ENCODE results near the gene IVNS1ABP.
A peak's percentile ranks its signal among the peaks of the same experiment; 100 is the strongest.
"Not testable (repeated sequence)": the region's sequence is repeated elsewhere in the genome, so short reads cannot be mapped to it uniquely, and the experiment has no call there.

Gene IVNS1ABP

GRCh38 chr1:185328255-185328654 is 11.2 kb upstream of the IVNS1ABP start:
- no peak for DNase-seq

- DNase-seq: peak; percentile 67
Observed at GRCh38 chr1:185325413-185325812, 8.4 kb upstream of the IVNS1ABP start.

GRCh38 chr1:185324118-185324517 is 7.1 kb upstream of the IVNS1ABP start:
- DNase-seq: no peak

GRCh38 chr1:185322636-185323035 is 5.6 kb upstream of the IVNS1ABP start:
- no peak for DNase-seq

- not testable (repeated sequence) for DNase-seq
Observed at GRCh38 chr1:185321653-185322221, 4.7 kb upstream of the IVNS1ABP start.

- not testable (repeated sequence) for DNase-seq
Observed at GRCh38 chr1:185321104-185321503, 4.1 kb upstream of the IVNS1ABP start.

- no peak for DNase-seq
Observed at GRCh38 chr1:185319139-185319475, 2.1 kb upstream of the IVNS1ABP start.

GRCh38 chr1:185318431-185319138 is 1.5 kb upstream of the IVNS1ABP start:
- DNase-seq: no peak

- peak; percentile 46 for DNase-seq
Observed at GRCh38 chr1:185317886-185318310, 855 bp upstream of the IVNS1ABP start.

GRCh38 chr1:185316163-185317033 is 645 bp downstream of the IVNS1ABP start:
- peak; percentile 64 for DNase-seq

- DNase-seq: no peak
Observed at GRCh38 chr1:185315445-185316071, 1.5 kb downstream of the IVNS1ABP start.

- peak; percentile 15 for DNase-seq
Observed at GRCh38 chr1:185314411-185314810, 2.6 kb downstream of the IVNS1ABP start.

- DNase-seq: no peak
Observed at GRCh38 chr1:185312361-185313138, 4.5 kb downstream of the IVNS1ABP start.

- DNase-seq: no peak
Observed at GRCh38 chr1:185311589-185312225, 5.3 kb downstream of the IVNS1ABP start.

- DNase-seq: no peak
Observed at GRCh38 chr1:185309566-185309965, 7.5 kb downstream of the IVNS1ABP start.

- DNase-seq: no peak
Observed at GRCh38 chr1:185308126-185308525, 8.9 kb downstream of the IVNS1ABP start.

GRCh38 chr1:185305419-185305818 is 11.6 kb downstream of the IVNS1ABP start:
- DNase-seq: no peak

- DNase-seq: no peak
Observed at GRCh38 chr1:185300152-185300551, 16.9 kb downstream of the IVNS1ABP start.

GRCh38 chr1:185297982-185298381 is 19.1 kb downstream of the IVNS1ABP start:
- no peak for DNase-seq

GRCh38 chr1:185295091-185295490 is 22.0 kb downstream of the IVNS1ABP start:
- DNase-seq: no peak

GRCh38 chr1:185293967-185294542 is 23.0 kb downstream of the IVNS1ABP start:
- DNase-seq: no peak

GRCh38 chr1:185292237-185292636 is 24.8 kb downstream of the IVNS1ABP start:
- no peak for DNase-seq
